Right atrium auricular region (tissue), 2 donors: ENCODE measurements around the gene ABHD14A. TPM values are rescaled to one million over a fixed set of nuclear protein-coding genes. Genes with fewer than 3 reads are reported as not detected.

ENCODE experiments used
- DNase-seq: peaks from one replicate; pipeline ENCODE4 v3.0.0-alpha.2; 2019; ENCODE audit warnings: low spot score
- H3K27ac ChIP-seq, 2 donors: fragments of 200-600 bp; sonication (generic); 1 replicate in 1 of 2; 2 replicates in 1 of 2; pipeline ENCODE4 v1.5.1; 2016 to 2019
- H3K27me3 ChIP-seq, 2 donors: fragments of 200-600 bp; sonication (generic); one replicate each; pipeline versions ENCODE4 v1.5.1 to v1.6.0; 2017 to 2019
- H3K36me3 ChIP-seq: fragments of 200-600 bp; sonication (generic); one replicate; pipeline ENCODE4 v1.5.1; 2016
- H3K4me1 ChIP-seq, 2 donors: fragments of 200-600 bp; sonication (generic); one replicate each; pipeline versions ENCODE4 v1.5.1 to v1.6.0; 2017 to 2019
- H3K4me3 ChIP-seq, 2 donors: fragments of 200-600 bp; sonication (generic); 1 replicate in 1 of 2; 2 replicates in 1 of 2; pipeline ENCODE4 v1.5.1; 2017 to 2019; ENCODE audit warnings: mild to moderate bottlenecking in 1 of 2, moderate library complexity in 1 of 2
- H3K9me3 ChIP-seq, 2 donors: fragments of 200-600 bp; sonication (generic); one replicate each; pipeline ENCODE4 v1.5.1; 2019
- total RNA-seq, 2 donors: library from RNA; depleted of rRNA; stranded (reverse); fragments of >200 nt; gene quantifications; one replicate each; pipeline ENCODE4 v1.1.0, GENCODE V29; 2016
- TF ChIP-seq, protein P1 (sequence below), 2 donors: fragments of 200-600 bp; sonication (generic); IDR thresholded peaks; one replicate each; pipeline ENCODE4 v1.5.1; 2019; ENCODE audit warnings: antibody characterized with exemption in 2 of 2

ABHD14A gene
- total RNA-seq, 2 donors from 2014 or later, result 21.0 to 31.3 TPM

DNA sequence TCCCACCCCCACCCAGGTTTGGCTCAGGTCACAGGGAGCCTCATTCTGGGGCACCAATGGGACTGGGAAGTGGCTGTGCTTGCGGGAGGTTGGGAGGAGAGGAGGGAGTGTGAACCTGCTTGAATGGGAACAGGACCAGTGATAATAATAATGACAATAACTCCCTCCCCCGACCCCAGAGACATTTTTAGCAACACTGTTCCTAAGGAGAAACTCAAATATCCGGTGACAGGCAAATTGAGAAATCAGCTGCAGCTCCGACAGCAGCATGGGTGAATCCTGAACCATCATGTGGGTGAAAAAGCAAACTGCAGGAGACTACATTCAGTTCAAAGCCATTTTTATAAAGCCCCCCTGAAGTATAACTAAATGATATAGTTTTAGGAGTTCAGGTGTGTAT is 32.4 kb downstream of the ABHD14A start:
- Histone ChIP-seq H3K9me3 (no peaks in the 10 kb centered on the region), H3K27ac (peak overlapping the region; percentile 30 to 74), H3K4me3 (no peak overlapping the region), H3K4me1 (peaks cover 0 to 42% of the 10 kb centered on the region in 2 donors), H3K27me3 (no peaks in the 10 kb centered on the region), H3K36me3 (no peaks in the 10 kb centered on the region)
- no peak for DNase-seq
- TF ChIP-seq, protein P1, sequence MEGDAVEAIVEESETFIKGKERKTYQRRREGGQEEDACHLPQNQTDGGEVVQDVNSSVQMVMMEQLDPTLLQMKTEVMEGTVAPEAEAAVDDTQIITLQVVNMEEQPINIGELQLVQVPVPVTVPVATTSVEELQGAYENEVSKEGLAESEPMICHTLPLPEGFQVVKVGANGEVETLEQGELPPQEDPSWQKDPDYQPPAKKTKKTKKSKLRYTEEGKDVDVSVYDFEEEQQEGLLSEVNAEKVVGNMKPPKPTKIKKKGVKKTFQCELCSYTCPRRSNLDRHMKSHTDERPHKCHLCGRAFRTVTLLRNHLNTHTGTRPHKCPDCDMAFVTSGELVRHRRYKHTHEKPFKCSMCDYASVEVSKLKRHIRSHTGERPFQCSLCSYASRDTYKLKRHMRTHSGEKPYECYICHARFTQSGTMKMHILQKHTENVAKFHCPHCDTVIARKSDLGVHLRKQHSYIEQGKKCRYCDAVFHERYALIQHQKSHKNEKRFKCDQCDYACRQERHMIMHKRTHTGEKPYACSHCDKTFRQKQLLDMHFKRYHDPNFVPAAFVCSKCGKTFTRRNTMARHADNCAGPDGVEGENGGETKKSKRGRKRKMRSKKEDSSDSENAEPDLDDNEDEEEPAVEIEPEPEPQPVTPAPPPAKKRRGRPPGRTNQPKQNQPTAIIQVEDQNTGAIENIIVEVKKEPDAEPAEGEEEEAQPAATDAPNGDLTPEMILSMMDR (IDR thresholded peaks at IDR 0.05), result no peak

DNA sequence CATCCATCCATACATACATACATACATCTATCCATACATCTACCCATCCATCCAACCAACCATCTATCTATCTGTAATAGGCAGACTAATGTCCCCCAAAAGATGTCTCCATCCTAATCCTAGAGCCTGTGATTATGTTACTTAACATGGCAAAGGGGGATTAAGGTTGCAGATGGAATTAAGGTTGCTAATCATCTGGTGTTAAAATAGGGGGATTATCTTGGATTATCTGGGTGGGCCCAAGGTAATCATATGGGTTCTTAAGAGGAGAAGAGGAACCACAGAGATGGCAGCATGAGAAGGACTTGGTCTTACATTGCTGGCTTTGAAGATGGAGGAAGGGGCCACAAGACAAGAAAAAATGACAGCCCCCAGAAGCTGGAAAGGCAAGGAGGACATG is 35.6 kb downstream of the ABHD14A start:
- H3K4me3 ChIP-seq, result no peak overlapping the region
- no peaks in the 10 kb centered on the region for H3K27me3 ChIP-seq
- H3K36me3 ChIP-seq, result no peaks in the 10 kb centered on the region
- TF ChIP-seq, protein P1 (IDR thresholded peaks at IDR 0.05), result no peak
- no peak overlapping the region for H3K27ac ChIP-seq
- peaks cover 0 to 52% of the 10 kb centered on the region in 2 donors for H3K4me1 ChIP-seq
- DNase-seq, result no peak
- H3K9me3 ChIP-seq, result no peaks in the 10 kb centered on the region

DNA sequence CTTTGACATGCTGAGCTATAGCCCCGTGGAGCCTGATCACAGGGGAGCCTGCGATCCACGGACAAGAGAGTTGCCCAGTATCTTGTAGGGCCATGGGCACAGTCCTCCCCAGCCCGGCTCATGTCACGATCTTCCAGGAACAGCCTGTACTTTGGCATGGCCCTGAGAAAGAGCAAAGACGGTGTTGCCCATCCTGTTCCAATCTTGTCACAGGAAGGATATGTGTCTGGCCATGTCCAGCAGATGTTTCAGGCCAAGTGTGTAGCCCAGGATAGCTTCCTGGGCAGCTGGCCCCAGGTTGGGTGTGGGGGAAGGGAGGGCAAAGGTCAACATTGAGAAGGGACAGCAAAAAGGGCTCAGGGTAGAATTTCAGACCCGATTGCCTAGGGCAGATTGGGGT is 37.8 kb downstream of the ABHD14A start:
- TF ChIP-seq, protein P1 (IDR thresholded peaks at IDR 0.05), result no peak
- Histone ChIP-seq H3K9me3 (no peaks in the 10 kb centered on the region), H3K27me3 (no peaks in the 10 kb centered on the region), H3K36me3 (no peaks in the 10 kb centered on the region), H3K4me3 (no peak overlapping the region), H3K4me1 (peaks cover 0 to 51% of the 10 kb centered on the region in 2 donors), H3K27ac (peak overlapping the region in 1 of 2 donors; percentile 22)
- DNase-seq, result no peak

DNA sequence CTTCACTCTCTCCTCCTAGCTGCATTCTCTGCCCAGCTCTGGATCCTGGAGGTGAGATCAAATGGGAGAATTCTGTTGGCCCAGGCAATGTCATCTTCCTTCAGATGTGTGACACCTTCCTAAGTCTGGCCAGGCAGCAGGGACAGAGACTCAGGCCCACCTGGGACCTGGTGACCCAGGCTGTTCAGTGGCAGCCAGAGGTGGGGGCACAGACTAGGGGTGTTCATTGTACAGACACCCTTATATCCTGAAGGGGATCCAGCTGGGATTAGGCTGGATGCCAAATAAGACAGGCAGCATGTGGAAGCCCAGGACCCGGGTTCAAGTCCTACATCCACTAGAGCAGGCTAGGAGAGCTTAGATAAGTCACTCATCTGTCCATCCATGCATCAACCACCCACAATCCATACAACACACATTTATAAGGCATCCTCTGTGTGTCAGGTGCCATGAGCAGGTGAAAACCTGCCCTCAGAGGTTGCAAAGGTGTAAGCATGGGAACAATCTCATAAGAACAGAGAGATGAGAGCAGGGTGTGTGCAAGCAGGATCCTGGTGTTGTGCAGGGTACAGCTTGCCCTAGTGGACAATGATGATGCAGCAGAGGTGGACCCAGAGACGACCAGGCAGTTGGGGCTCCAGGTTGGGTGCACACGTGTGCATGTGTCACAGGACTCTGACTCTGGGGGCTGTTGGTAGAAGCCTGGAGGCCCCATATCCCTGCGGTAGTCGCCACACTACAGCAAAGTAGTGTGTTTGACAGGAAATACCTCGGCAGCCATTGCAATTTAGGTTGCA is 39.1 kb downstream of the ABHD14A start:
- H3K27me3 ChIP-seq, result no peaks in the 10 kb centered on the region
- no peaks in the 10 kb centered on the region for H3K36me3 ChIP-seq
- no peak overlapping the region for H3K27ac ChIP-seq
- TF ChIP-seq, protein P1 (IDR thresholded peaks at IDR 0.05), result no peak
- no peak for DNase-seq
- no peaks in the 10 kb centered on the region for H3K9me3 ChIP-seq
- H3K4me3 ChIP-seq, result no peak overlapping the region
- H3K4me1 ChIP-seq, result peaks cover 0 to 59% of the 10 kb centered on the region in 2 donors

DNA sequence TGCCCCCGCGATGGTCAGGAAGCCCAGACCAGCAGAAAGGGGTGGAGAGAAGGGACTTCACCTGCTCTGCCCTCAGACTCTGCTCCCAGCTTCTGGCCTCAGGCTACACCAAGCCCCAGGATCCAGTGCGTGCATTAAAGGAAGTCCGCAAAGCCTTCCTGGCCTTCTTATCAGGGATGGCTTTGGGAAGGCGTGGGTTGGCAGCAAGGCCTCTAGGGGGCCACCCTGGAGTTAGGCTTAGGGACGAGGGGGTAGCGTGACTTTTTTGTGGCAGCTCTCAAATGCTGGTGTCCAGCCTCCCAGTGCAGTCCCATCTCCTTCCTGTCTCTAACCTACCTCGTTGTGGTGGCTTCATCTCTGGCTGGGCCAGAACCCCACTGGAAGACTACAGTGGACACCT is 39.7 kb downstream of the ABHD14A start:
- DNase-seq, result no peak

More for the DNA sequence above, 39.7 kb downstream of the ABHD14A start:
- Histone ChIP-seq H3K27me3 (no peaks in the 10 kb centered on the region), H3K4me3 (no peak overlapping the region), H3K4me1 (peaks cover 0 to 65% of the 10 kb centered on the region in 2 donors), H3K27ac (peak overlapping the region; percentile 93 to 96), H3K9me3 (no peaks in the 10 kb centered on the region), H3K36me3 (no peaks in the 10 kb centered on the region)
- TF ChIP-seq, protein P1 (IDR thresholded peaks at IDR 0.05), result peak in 1 of 2 donors; percentile 17
